ENCODE measurements around the gene IRX3.

Gene IRX3

DNA sequence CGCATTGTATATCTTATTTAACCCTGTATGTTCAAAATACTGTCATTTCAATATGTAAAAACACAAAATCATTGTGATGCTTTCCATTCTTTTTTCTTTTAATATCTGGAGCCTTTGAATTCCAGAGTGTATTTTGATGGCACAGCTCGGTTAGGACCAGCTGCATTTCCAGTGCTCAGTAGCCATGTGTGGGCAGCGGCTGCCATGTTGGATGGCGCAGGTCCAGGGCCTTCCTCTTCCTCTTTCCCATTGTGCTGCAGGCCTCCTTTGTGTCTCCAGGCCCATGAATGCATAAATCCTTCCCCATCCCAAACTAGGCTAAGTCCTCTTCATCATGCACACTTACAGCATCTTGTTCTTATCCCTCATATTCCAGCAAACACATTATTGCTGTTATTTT, 13.0 kb downstream of the IRX3 start:
- TF ChIP-seq, protein P1, sequence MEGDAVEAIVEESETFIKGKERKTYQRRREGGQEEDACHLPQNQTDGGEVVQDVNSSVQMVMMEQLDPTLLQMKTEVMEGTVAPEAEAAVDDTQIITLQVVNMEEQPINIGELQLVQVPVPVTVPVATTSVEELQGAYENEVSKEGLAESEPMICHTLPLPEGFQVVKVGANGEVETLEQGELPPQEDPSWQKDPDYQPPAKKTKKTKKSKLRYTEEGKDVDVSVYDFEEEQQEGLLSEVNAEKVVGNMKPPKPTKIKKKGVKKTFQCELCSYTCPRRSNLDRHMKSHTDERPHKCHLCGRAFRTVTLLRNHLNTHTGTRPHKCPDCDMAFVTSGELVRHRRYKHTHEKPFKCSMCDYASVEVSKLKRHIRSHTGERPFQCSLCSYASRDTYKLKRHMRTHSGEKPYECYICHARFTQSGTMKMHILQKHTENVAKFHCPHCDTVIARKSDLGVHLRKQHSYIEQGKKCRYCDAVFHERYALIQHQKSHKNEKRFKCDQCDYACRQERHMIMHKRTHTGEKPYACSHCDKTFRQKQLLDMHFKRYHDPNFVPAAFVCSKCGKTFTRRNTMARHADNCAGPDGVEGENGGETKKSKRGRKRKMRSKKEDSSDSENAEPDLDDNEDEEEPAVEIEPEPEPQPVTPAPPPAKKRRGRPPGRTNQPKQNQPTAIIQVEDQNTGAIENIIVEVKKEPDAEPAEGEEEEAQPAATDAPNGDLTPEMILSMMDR (IDR thresholded peaks at IDR 0.05; ENCODE audit: insufficient read depth, low read length, missing control alignments) = no peak
- CTCF ChIA-PET = no interaction called here
- no peak for DNase-seq (ENCODE audit: low read depth, low spot score)
- POLR2A ChIA-PET = no interaction called here
- no peak overlapping the region for H3K4me3 ChIP-seq (ENCODE audit: low read depth, low read length)

DNA sequence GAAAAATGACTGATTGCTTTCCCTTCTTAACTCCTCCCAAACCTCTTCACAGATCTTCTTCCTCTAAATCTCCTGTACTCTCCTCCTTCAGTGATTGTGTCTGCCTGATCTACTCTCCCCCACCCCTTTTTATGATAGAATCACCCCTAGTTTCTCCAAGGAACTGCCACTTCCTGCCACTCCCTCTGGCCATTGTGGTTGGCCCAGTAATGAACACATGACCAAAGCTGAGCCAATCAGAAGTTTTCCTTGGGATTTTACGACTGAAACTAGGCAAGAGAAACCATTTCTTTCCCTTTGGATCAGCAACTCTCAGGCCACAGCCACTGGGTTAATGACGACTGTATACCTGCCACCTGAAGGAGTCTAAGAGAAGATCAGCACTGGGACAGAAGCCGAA, 15.9 kb downstream of the IRX3 start:
- no peak overlapping the region for H3K4me3 ChIP-seq (ENCODE audit: low read depth, low read length)
- TF ChIP-seq, protein P1 (IDR thresholded peaks at IDR 0.05; ENCODE audit: insufficient read depth, low read length, missing control alignments) = no peak
- ChIA-PET POLR2A (no interaction called here), CTCF (interaction anchor here (6.6 kb wide), 1 partner anchor 11 kb away, joined by 42 read pairs; no protein-coding TSS in a partner anchor)
- DNase-seq (ENCODE audit: low read depth, low spot score) = no peak

DNA sequence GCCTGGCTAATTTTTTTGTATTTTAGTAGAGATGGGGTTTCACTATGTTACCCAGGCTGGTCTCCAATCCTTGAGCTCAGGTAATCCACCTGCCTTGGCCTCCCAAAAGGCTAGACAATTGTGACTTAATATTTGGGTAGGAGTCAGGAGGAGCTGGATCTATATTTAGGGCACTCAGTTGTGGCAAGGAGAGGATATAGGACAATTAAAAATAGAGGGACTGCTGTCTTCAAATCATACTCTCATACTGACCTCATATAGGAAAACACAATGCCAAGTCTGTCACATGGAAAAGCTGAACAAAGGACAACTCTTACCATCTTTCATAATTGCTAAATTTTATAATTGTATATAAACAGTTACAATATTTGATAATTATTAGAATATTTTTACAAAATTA, 17.1 kb downstream of the IRX3 start:
- TF ChIP-seq, protein P1 (IDR thresholded peaks at IDR 0.05; ENCODE audit: insufficient read depth, low read length, missing control alignments) = no peak
- CTCF ChIA-PET = interaction anchor here (6.6 kb wide), 1 partner anchor 12 kb away, joined by 42 read pairs; no protein-coding TSS in a partner anchor
- no peak overlapping the region for H3K4me3 ChIP-seq (ENCODE audit: low read depth, low read length)
- POLR2A ChIA-PET = no interaction called here
- no peak for DNase-seq (ENCODE audit: low read depth, low spot score)

DNA sequence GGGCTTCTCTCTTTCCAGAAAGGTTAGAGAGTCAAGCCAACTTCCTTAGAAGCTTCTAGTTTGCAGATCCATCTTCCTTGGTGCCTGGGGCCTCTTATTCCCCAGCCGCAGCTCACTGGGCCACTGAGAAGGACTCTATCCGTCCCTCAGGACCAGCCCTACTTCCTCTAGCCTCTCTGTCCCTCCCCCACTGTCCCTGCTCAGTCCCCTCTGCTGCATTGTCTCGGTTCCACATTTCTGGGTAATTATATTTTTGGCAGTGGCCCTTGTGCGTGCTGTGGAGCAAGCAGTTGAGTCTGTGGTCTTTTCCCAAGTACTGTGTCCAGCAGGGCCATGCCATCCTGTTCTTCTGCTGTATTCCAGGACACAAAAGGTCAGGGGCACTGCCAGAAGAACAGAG, 17.8 kb downstream of the IRX3 start:
- TF ChIP-seq, protein P1 (IDR thresholded peaks at IDR 0.05; ENCODE audit: insufficient read depth, low read length, missing control alignments) = no peak
- ChIA-PET POLR2A (interaction anchor here (0.6 kb wide), 1 partner anchor 500 kb away, joined by 3 read pairs; no protein-coding TSS in a partner anchor), CTCF (interaction anchor here (6.6 kb wide), 1 partner anchor 12 kb away, joined by 42 read pairs; no protein-coding TSS in a partner anchor)
- no peak for DNase-seq (ENCODE audit: low read depth, low spot score)
- no peak overlapping the region for H3K4me3 ChIP-seq (ENCODE audit: low read depth, low read length)

DNA sequence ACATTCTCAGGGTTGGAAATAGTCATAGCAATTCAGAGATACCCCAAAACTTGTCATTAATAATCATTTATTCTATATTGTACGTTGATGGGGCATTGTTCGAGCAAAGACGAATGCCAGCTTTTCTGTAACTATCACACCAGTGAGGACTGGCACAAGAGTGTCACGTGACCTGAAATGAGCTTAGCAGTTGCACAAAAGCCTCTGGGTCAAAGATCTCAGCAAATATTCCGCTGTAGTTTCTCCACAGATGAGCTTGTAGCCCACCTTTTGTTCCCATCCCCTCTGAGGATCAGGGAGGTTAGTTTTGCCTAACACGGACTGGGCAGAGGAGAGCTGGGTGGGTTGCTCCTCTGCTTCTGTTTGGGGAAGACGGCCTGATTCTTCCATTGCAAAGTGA, 18.2 kb downstream of the IRX3 start:
- TF ChIP-seq, protein P1 (IDR thresholded peaks at IDR 0.05; ENCODE audit: insufficient read depth, low read length, missing control alignments) = no peak
- ChIA-PET POLR2A (interaction anchor here (0.6 kb wide), 1 partner anchor 500 kb away, joined by 3 read pairs; no protein-coding TSS in a partner anchor), CTCF (interaction anchor here (6.6 kb wide), 1 partner anchor 13 kb away, joined by 42 read pairs; no protein-coding TSS in a partner anchor)
- H3K4me3 ChIP-seq (ENCODE audit: low read depth, low read length) = no peak overlapping the region
- no peak for DNase-seq (ENCODE audit: low read depth, low spot score)

DNA sequence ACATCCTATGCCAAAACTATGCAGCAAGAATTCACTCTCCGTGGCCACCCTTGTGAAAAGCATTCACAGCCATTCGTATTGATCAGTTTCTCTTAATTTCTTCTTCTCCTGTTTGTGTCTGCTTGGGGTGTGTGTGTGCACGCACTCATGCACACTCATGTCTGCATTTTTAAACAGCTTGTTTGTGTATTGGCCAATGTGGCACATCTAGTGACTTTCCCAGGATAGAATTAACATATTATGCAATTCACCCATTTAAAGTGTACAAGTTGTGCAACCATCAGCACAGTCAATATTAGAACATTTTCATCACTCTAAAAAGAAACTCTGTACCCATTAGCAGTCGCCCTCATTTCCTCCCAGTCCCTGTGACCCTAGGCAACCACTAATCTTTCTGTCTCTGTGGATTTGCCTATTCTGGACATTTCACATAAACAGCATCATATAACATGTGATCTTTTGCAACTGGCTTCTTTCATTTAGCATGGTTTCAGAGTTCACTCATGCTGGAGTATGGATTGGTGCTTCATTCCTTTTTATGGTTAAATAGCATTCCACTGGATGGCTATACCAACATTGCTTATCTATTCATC, 20.1 kb downstream of the IRX3 start:
- H3K4me3 ChIP-seq (ENCODE audit: low read depth, low read length) = no peak overlapping the region
- DNase-seq (ENCODE audit: low read depth, low spot score) = no peak
- TF ChIP-seq, protein P1 (IDR thresholded peaks at IDR 0.05; ENCODE audit: insufficient read depth, low read length, missing control alignments) = no peak
- POLR2A ChIA-PET = no interaction called here
- CTCF ChIA-PET = interaction anchor here (1.4 to 6.6 kb wide), 2 partner anchors 15 to 493 kb away, joined by 3 to 42 read pairs; no protein-coding TSS in a partner anchor

Measured in AG04449 (cell line).